ENCODE data around the gene ENTPD6.

GRCh38 chr20:25273046-25273445 is 77.5 kb downstream of the ENTPD6 start:
- no peak for TF ChIP-seq GATA2 (IDR thresholded peaks at IDR 0.05; ENCODE audit: low read depth, low read length)
- TF ChIP-seq GATA3 (IDR thresholded peaks at IDR 0.05; ENCODE audit: low read depth, low read length), result no peak
